SK-N-SH treated with all-trans-retinoic acid at 6 μM for 48 hours (cell line): ENCODE results near the gene ISOC2.
"Not testable (repeated sequence)": the region's sequence is repeated elsewhere in the genome, so short reads cannot be mapped to it uniquely, and the experiment has no call there.

Source experiments
- ATAC-seq: fragments of 200-7000 bp; cut with Tn5 transposase; 3 replicates; pipeline ENCODE4 v1.9.1; 2020; ENCODE audit warnings: mild to moderate bottlenecking, moderate library complexity
- ARNTL ChIP-seq: fragments of 450-650 bp; formaldehyde crosslinking; IDR thresholded peaks from 2 replicates; pipeline ENCODE4 v1.5.0; 2020; ENCODE audit warnings: low read depth, mild to moderate bottlenecking, moderate library complexity, borderline replicate concordance
- BACH2 ChIP-seq: fragments of 250-450 bp; sonication (Bioruptor Pico); IDR thresholded peaks from 2 replicates; pipeline ENCODE4 v1.9.0; 2021; ENCODE audit warnings: mild to moderate bottlenecking, borderline replicate concordance
- CREB5 ChIP-seq: fragments of 250-450 bp; sonication (Bioruptor Pico); IDR thresholded peaks from 2 replicates; pipeline ENCODE4 v1.5.1; 2020; ENCODE audit warnings: low read depth, mild to moderate bottlenecking, moderate library complexity
- CSDC2 ChIP-seq: fragments of 250-450 bp; sonication (Bioruptor Pico); IDR thresholded peaks from 2 replicates; pipeline ENCODE4 v1.5.0; 2020; ENCODE audit warnings: mild to moderate bottlenecking, moderate library complexity
- ESRRG ChIP-seq: fragments of 250-450 bp; sonication (Bioruptor Pico); IDR thresholded peaks from 2 replicates; pipeline ENCODE4 v1.6.1; 2021; ENCODE audit warnings: mild to moderate bottlenecking
- GLIS3 ChIP-seq: fragments of 250-450 bp; sonication (Bioruptor Pico); IDR thresholded peaks from 2 replicates; pipeline ENCODE4 v1.5.0; 2020; ENCODE audit warnings: mild to moderate bottlenecking, moderate library complexity
- ISL1 ChIP-seq: fragments of 250-450 bp; sonication (Bioruptor Pico); IDR thresholded peaks from 2 replicates; pipeline ENCODE4 v2.1.2; 2022; ENCODE audit warnings: mild to moderate bottlenecking, moderate library complexity
- OSR1 ChIP-seq: fragments of 250-450 bp; sonication (Bioruptor Pico); IDR thresholded peaks from 2 replicates; pipeline ENCODE4 v1.8.0; 2022; ENCODE audit warnings: moderate library complexity, mild to moderate bottlenecking, inconsistent platforms
- PPARA ChIP-seq: fragments of 250-450 bp; sonication (Bioruptor Pico); IDR thresholded peaks from 2 replicates; pipeline ENCODE4 v1.5.0; 2020; ENCODE audit warnings: mild to moderate bottlenecking, borderline replicate concordance
- RARB ChIP-seq: fragments of 250-450 bp; sonication (Bioruptor Pico); IDR thresholded peaks from 2 replicates; pipeline ENCODE4 v1.8.0; 2021; ENCODE audit warnings: mild to moderate bottlenecking, moderate library complexity
- SNAI2 ChIP-seq: fragments of 250-450 bp; sonication (Bioruptor Pico); IDR thresholded peaks from 2 replicates; pipeline ENCODE4 v1.5.0; 2020; ENCODE audit warnings: mild to moderate bottlenecking, moderate library complexity
- TCF4 ChIP-seq: fragments of 250-450 bp; sonication (Bioruptor Pico); IDR thresholded peaks from 2 replicates; pipeline ENCODE4 v1.8.0; 2021; ENCODE audit warnings: mild to moderate bottlenecking, moderate library complexity, borderline replicate concordance
- TOX ChIP-seq: fragments of 250-450 bp; sonication (Bioruptor Pico); IDR thresholded peaks from 2 replicates; pipeline ENCODE4 v1.8.0; 2021; ENCODE audit warnings: mild to moderate bottlenecking, moderate library complexity, borderline replicate concordance
- TSHZ2 ChIP-seq: fragments of 250-450 bp; sonication (Bioruptor Pico); IDR thresholded peaks from 2 replicates; pipeline ENCODE4 v1.5.0; 2020; ENCODE audit warnings: mild to moderate bottlenecking, moderate library complexity
- ZFP3 ChIP-seq: fragments of 250-450 bp; sonication (Bioruptor Pico); IDR thresholded peaks from 2 replicates; pipeline ENCODE4 v1.5.0; 2020; ENCODE audit warnings: mild to moderate bottlenecking, moderate library complexity
- ZFP30 ChIP-seq: fragments of 450-650 bp; formaldehyde crosslinking; IDR thresholded peaks from 2 replicates; pipeline ENCODE4 v1.5.0; 2022; ENCODE audit warnings: mild to moderate bottlenecking, moderate library complexity
- ZNF565 ChIP-seq: fragments of 450-650 bp; formaldehyde crosslinking; conservative IDR thresholded peaks from 2 replicates; pipeline ENCODE4 v1.5.0; 2020; ENCODE audit warnings: low read depth, mild to moderate bottlenecking, moderate library complexity
- ZNF70 ChIP-seq: fragments of 450-650 bp; formaldehyde crosslinking; IDR thresholded peaks from 2 replicates; pipeline ENCODE4 v1.5.0; 2020; ENCODE audit warnings: mild to moderate bottlenecking, moderate library complexity
- ZNF8 ChIP-seq: fragments of 450-650 bp; formaldehyde crosslinking; IDR thresholded peaks from 2 replicates; pipeline ENCODE4 v1.5.0; 2020; ENCODE audit warnings: mild to moderate bottlenecking, moderate library complexity
- TF ChIP-seq, protein P1 (sequence below): fragments of 250-450 bp; sonication (Bioruptor Pico); IDR thresholded peaks from 2 replicates; pipeline ENCODE4 v1.5.1; 2021; ENCODE audit warnings: mild to moderate bottlenecking, moderate library complexity
- TF ChIP-seq, protein P2 (sequence below): fragments of 250-450 bp; sonication (Bioruptor Pico); IDR thresholded peaks from 2 replicates; pipeline ENCODE4 v1.8.0; 2020; ENCODE audit warnings: mild to moderate bottlenecking, moderate library complexity, borderline replicate concordance

Gene ISOC2

DNA sequence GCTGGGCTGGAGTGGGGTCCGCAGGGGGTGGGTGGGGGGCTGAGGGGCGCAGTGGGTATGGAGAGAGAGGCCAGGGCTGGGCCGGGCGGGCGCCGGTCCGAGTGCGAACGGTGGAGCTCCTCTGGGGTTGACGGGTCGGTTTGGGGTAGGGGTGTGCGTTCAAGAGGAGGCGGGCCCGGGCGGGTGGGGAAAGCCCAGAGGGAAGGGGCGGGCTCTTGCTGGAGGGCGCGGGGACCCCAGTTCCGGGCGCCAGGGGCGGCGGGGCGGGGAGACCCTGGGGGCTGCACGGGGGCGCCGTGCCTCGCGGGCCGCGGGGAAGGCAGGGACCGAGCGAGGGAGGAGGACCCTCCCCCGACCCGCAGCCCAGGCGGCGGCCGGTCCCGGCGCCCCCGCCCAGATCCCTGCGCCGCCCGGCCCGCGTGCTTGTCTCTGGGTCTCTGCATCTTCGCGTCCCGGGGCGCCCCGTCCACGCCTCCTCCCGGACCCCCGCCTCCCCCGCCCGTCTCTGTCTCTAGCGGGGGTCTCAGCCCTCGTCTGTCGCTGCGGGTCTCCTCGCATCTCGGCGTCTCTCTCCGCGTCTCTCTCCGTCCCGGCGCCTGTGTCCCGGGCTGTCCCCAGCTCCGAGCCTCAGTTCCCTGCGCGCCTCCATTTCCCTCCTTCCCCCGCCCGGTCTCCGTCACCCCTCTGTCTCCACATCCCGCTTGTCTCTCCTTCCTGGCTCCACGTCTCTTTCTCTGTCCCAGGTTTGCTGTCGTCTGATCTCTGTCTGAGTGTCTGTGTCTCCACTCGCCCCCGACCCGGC, 10.1 kb downstream of the ISOC2 start (continued):
- TF ChIP-seq, protein P1, sequence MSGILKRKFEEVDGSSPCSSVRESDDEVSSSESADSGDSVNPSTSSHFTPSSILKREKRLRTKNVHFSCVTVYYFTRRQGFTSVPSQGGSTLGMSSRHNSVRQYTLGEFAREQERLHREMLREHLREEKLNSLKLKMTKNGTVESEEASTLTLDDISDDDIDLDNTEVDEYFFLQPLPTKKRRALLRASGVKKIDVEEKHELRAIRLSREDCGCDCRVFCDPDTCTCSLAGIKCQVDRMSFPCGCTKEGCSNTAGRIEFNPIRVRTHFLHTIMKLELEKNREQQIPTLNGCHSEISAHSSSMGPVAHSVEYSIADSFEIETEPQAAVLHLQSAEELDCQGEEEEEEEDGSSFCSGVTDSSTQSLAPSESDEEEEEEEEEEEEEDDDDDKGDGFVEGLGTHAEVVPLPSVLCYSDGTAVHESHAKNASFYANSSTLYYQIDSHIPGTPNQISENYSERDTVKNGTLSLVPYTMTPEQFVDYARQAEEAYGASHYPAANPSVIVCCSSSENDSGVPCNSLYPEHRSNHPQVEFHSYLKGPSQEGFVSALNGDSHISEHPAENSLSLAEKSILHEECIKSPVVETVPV (CRISPR knock-in tag) = no peak
- TF ChIP-seq ZFP3 (CRISPR knock-in tag) (no peak), CREB5 (CRISPR knock-in tag) (no peak), ZFP30 (CRISPR knock-in tag) (no peak)

- TF ChIP-seq ZNF8 (no peak), ZFP30 (CRISPR knock-in tag) (no peak), TSHZ2 (no peak), PPARA (CRISPR knock-in tag) (no peak), ZFP3 (CRISPR knock-in tag) (no peak), RARB (no peak), CSDC2 (CRISPR knock-in tag) (no peak), ZNF565 (CRISPR knock-in tag) (no peak), OSR1 (CRISPR knock-in tag) (no peak), ARNTL (CRISPR knock-in tag) (no peak), SNAI2 (CRISPR knock-in tag) (no peak), ZNF70 (CRISPR knock-in tag) (no peak), ESRRG (CRISPR knock-in tag) (no peak), TOX (CRISPR knock-in tag) (no peak), ISL1 (no peak)
- TF ChIP-seq, protein P1 (CRISPR knock-in tag) = no peak
- TF ChIP-seq, protein P2, sequence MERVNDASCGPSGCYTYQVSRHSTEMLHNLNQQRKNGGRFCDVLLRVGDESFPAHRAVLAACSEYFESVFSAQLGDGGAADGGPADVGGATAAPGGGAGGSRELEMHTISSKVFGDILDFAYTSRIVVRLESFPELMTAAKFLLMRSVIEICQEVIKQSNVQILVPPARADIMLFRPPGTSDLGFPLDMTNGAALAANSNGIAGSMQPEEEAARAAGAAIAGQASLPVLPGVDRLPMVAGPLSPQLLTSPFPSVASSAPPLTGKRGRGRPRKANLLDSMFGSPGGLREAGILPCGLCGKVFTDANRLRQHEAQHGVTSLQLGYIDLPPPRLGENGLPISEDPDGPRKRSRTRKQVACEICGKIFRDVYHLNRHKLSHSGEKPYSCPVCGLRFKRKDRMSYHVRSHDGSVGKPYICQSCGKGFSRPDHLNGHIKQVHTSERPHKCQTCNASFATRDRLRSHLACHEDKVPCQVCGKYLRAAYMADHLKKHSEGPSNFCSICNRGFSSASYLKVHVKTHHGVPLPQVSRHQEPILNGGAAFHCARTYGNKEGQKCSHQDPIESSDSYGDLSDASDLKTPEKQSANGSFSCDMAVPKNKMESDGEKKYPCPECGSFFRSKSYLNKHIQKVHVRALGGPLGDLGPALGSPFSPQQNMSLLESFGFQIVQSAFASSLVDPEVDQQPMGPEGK (CRISPR knock-in tag) = no peak
These were observed 12.0 kb downstream of the ISOC2 start for GRCh38 chr19:55449469-55449868.

DNA sequence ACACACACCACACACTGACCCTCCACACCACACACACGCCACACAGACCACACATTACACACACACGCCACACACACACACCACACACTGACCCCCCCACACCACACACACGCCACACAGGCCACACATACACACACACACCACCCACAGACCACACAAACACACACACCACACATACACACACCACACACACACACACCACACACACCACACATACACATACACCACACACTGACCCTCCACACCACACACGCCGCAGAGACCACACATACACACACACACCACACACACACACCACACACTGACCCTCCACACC, 13.3 kb downstream of the ISOC2 start:
- ATAC-seq = not testable (repeated sequence)

More at GRCh38 chr19:55449469-55449868, 12.0 kb downstream of the ISOC2 start:
- ATAC-seq = no peak

DNA sequence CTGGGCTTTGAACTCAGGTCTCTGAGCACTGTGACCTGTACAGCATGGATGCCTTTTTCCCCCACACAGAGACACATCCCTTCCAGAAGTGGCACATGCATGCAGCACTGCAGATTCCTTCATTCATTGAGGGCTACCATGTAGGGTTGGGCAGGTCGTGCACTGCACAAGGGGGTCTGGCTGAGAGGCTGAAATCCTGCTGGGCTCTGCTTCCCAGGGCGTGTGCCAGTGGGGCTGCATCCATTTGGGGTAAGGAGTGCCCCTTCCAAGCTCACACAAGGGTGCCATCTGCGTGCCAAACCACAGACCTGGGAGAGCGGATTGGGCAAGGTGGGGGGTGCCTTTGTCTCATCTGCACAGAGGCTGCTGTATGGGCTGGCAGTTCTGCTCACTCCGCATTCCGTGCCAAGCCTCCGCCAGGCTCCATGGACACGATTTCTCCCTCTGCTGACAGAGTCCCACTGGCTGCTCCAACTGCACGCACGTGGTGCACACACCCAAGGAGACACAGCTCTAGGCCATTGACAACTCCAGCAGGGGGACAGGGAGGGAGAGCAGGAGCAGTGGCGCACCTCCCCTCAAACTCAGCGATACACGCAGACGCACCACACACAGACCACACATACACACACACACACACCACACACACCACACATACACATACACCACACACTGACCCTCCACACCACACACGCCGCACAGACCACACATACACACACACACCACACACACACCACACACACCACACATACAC, 13.8 kb downstream of the ISOC2 start:
- peak; percentile 61 for ATAC-seq
- TF ChIP-seq, protein P1 (CRISPR knock-in tag) = no peak
- TF ChIP-seq ZFP3 (CRISPR knock-in tag) = no peak
- TF ChIP-seq ZNF565 (CRISPR knock-in tag) = no peak
- no peak for TF ChIP-seq ESRRG (CRISPR knock-in tag)
- no peak for TF ChIP-seq ARNTL (CRISPR knock-in tag)
- no peak for TF ChIP-seq ISL1
- no peak for TF ChIP-seq ZNF8
- TF ChIP-seq GLIS3 (CRISPR knock-in tag) = no peak
- no peak for TF ChIP-seq TCF4 (CRISPR knock-in tag)
- no peak for TF ChIP-seq CSDC2 (CRISPR knock-in tag)
- no peak for TF ChIP-seq BACH2 (CRISPR knock-in tag)
- no peak for TF ChIP-seq ZNF70 (CRISPR knock-in tag)
- TF ChIP-seq CREB5 (CRISPR knock-in tag) = no peak
